VCaP (cell line): ENCODE results near the gene POLR2L.

Experiments
- H3K27ac ChIP-seq: fragments of 450-650 bp; 2 replicates; pipeline ENCODE4 v1.5.1; 2017
- TF ChIP-seq, protein P1 (sequence below): fragments of 450-650 bp; conservative IDR thresholded peaks from 2 replicates; pipeline ENCODE4 v1.5.1; 2017; ENCODE audit warnings: mild to moderate bottlenecking, moderate library complexity

Gene POLR2L

DNA sequence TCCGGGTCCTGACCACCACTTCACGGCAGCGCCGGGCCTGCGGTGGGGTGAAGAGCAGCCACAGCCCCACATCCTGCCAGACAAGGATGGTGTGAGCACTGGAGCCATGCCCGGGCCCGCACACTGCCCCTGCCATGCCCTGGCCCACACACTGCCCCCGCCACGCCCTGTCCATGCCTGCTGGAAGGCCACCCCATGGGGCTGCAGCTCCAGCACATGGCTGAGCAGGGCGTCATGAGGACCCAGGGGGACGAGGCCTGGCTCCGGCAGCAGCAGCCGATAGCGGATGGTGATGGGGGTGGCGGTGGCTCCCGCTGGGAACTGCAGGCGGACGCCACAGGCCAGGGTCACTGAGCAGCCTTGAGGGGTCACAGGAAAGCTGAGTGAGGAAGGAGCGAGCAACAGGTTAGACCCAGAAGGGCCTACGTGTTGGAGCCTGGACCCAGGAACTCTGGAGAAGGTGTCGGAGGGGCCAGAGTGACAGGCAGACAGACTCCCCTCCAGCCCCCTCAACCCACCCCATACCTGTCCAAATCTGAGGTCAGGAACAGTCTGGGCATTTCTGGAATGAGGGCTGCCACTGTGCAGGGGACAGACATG, 40.2 kb downstream of the POLR2L start:
- TF ChIP-seq, protein P1, sequence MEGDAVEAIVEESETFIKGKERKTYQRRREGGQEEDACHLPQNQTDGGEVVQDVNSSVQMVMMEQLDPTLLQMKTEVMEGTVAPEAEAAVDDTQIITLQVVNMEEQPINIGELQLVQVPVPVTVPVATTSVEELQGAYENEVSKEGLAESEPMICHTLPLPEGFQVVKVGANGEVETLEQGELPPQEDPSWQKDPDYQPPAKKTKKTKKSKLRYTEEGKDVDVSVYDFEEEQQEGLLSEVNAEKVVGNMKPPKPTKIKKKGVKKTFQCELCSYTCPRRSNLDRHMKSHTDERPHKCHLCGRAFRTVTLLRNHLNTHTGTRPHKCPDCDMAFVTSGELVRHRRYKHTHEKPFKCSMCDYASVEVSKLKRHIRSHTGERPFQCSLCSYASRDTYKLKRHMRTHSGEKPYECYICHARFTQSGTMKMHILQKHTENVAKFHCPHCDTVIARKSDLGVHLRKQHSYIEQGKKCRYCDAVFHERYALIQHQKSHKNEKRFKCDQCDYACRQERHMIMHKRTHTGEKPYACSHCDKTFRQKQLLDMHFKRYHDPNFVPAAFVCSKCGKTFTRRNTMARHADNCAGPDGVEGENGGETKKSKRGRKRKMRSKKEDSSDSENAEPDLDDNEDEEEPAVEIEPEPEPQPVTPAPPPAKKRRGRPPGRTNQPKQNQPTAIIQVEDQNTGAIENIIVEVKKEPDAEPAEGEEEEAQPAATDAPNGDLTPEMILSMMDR = no peak
- no peak overlapping the region for H3K27ac ChIP-seq

DNA sequence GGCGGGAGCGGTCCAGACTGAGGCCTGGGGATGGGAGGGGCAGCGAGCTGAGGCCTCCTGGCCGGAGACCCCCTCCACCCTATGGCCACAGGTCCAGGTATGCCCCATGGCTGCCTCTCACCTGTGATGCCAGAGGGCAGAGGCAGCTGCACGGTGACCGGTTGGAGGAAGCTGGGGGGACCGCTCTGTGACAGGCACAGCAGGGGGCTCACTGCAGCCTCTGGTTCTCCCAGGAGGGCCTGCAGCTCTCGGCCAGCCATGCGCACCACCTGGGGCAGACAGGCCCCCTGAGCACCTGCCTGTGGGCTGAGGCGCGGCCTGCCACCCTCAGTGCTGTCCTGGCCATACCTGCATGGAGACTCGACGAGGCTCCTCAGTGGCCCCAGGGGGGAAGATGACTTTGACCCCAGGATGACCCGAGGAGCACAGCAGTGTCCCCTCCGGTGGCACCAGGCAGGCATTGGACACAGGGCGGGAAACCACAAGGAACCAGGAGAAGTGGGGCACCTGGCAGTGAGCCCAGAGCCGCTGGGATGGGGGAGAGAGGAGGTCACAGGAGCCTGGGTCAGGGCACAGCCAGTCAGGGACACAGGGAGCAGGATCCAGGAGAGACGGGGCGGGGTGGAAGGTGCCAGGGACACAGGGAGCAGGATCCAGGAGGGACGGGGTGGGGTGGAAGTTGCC, 41.1 kb downstream of the POLR2L start:
- no peak overlapping the region for H3K27ac ChIP-seq
- TF ChIP-seq, protein P1 = no peak

DNA sequence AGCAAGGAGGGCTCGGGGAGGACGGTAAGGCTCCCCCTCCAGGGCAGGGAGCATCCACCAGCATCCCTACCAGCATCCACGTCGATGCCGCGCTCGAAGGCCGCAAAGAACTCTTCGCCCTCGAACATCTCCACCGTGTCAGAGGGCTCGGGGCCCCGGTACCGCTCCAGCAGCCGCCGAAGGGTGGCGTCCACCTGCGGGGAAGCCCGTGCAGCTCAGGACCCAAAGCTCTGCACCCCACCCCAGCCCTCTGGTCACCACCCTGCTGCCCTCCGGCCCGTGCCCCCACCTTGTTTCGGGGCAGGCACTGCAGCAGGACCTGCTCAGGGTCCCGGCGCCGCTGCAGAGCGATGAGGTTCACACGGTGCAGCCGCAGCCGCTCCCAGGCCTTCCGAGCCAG, 41.9 kb downstream of the POLR2L start:
- TF ChIP-seq, protein P1 = no peak
- no peak overlapping the region for H3K27ac ChIP-seq

DNA sequence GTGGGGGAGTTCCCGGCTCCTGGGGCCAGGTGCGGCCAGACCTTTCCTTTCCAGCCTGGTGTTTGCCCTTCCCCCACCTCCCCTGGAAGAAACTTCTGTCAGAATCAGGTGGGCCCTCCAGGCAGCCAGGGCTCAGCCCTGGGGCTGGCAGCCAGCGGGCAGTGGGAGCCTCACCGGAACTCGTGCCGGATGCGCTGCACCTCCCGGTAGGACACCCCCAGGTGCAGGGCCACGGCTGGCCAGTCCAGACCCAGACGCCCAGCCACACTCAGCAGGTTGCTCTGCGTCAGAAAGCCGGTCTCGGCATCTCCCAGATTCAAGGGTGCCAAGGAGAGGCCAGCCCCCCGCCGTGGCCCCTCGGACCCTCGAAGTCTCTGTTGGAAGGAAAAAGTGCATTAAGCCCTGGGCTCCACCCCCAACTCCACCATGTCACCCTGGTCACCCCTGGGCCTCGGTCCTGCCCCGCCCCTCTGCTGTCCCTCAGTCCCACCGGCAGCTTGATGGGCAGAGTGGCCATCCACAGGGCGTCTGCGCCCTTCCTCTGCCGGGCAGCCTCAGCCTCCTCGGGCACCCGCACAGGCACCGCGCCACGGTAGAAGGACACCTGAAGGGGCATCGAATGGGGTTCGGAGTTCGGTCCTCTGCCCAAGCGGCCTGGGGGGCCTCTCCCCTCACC, 42.5 kb downstream of the POLR2L start:
- peak overlapping the region; percentile 89 for H3K27ac ChIP-seq
- TF ChIP-seq, protein P1 = no peak

DNA sequence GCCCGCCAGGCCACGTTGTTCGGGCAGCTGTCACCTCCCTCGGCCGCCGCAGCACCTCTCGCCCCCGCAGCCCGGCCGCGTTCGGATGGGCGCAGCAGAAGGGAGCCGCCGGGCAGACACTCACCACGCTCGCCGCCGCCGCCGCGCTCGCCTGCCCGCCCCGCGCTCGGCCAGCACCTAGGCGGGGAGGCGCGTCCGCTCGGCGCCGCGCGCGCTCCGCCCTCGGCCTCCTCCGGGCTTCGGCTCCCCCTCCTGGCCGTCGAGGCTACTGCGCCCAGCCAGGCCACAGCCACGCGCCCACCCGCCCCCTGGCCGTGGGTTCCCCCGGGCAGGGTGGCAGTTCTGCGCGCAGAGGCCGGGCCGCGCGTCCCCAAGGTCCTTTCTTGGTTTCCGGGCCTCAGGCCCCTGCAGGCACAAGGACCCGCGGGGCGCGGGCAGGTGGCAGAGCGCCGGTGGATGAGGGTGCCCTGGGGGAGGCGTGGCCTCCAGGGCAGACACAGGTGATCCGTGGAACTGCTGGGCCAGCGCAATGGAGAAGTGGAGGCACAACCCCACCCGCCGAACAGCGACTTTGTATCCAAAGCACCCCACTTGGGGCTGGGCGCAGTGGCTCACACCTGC, 44.1 kb downstream of the POLR2L start, which contains the start of gene SLC25A22:
TSS of gene SLC25A22 (minus strand) at position 189 of the 621 bp plus-strand sequence. CDS start 3,275 bp downstream, outside the sequence.
- TF ChIP-seq, protein P1 = peak; percentile 94
- H3K27ac ChIP-seq = peak within 1 kb of the TSS; percentile 89

DNA sequence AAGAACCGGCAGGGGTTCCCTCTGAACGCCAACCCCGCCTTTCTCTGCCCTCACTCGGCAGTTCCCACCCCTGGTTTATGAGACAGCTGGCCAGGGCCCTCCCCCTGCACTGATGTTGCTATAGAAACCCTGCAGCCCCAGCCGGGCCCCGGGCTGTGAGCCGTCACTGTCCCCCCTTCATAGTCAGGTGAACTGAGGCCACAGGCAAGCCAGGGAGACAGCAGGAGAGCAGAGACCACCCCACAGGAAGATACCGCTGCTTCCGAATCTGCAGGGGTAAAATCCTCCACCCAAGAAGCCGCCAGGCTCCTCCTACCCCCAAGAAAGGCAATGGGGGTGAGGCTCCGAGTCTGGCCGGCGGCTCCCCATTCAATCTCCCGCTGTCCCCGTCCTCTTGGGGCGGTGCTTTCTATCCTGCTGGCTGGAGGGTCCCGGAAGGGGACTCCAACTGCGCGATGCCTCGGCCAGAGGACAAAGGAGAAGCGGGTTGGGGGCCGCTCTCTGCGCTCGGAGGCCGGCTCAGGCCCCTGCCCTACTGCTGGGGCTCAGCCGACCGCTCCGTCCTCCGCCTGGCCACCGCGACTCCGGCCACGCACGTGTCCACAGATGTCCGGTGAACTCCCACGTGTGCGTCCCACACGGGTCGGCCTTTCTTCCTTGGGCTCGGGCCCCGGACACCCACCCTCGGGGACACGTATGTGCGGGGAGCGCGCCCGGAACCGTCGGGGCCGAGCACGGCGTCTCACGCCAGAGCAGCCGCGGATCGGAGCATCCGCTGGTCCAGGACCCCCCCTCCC, 44.8 kb downstream of the POLR2L start:
- peak overlapping the region; percentile 89 for H3K27ac ChIP-seq

More for the DNA sequence above, 44.8 kb downstream of the POLR2L start:
- TF ChIP-seq, protein P1 = no peak
